GM15510 (cell line): ENCODE data around the gene DGKH.
A peak's percentile ranks its signal among the peaks of the same experiment; 100 is the strongest.

Experiments
- POLR2A ChIP-seq: IDR thresholded peaks from 3 replicates; pipeline ENCODE4 v1.6.1; 2011; ENCODE audit warnings: borderline replicate concordance; ENCODE audit not compliant: insufficient read length; ENCODE audit errors: extremely low read depth

The DGKH gene

DNA sequence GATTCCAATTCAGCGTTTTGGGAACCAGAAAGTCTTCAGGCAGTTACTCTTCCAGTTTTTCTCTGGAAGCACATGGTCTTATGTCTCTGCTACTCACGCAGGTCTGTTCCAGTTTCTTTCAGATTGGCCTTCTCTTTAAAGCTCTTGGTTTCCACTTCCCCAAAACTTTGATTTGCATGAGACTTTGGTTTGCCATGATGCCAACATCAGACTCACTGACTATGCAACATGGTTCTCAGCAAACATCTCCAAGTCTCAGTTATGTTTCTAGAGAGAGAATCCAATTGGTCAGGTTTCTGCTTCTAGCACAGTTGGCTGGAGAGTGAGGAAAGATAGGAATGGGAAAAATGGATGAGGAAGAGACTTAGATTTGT lies 226.6 kb downstream of the DGKH start:
- TF ChIP-seq POLR2A, result peak; percentile 50

DNA sequence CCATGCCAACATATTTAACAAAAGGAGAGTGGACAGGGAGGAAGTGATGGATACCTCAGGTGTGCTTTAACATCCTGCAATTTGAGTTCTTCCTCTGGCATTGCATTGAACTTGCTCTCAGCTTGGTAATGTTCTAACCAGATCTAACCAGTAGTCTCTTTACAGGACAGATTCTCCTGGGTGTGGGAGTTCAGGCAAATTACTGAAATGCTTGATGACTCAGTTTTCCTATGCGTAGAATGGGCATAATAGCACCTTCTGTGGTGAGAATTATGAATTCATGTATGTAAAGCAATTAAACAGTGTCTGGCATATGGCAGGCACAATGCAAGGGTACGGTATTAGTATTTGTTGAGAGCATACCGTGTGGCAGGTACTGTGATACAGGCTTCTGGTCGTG lies 227.1 kb downstream of the DGKH start:
- TF ChIP-seq POLR2A, result no peak

DNA sequence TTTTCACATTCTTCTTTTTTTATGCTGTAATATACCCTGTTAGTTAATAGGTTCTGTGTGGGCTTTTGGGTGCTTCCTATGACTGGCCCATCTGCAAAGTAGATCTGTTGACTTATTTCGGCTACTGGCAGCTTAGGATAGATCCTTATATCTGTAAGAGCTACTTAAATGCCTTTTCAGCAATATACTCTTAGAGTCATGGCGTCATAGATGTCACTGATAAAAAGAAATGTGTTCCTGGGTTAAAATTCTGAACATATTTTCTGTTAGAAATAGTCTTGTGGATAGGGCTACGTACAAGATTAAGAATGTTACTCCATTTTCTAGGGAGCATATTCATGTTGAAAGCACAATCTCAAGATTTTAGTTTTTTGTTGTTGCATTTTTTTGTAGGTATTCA lies 228.2 kb downstream of the DGKH start:
- no peak for TF ChIP-seq POLR2A

DNA sequence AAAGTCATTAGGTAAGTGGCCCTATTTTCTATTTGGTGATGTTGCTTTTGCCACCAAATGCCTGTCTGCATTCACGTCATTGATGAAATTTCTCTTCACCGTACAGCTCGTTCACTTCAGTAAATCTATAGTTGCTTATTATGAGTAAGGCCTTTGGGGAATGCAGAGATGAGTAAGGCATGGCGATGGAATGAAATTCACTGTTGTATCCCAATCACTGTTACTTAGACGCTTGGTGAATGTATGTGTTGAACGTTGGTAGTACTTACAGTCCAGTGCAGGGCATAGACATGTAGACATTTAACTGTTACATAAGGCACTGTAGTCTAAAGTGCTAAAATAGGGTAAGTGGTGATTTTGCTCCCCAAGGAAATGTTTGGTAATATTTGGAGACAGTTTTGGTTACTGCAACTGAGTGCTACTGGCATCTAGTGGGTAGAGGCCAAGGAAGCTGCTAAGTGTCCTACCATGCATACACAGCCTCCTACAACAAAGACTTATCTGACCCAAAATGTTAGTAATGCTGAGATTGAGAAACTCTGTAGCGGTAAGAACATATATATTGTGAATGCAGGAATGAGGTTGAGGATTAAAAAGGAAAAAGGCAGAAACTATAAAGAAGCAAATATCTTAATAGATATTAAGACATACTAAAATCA lies 229.3 kb downstream of the DGKH start:
- no peak for TF ChIP-seq POLR2A

DNA sequence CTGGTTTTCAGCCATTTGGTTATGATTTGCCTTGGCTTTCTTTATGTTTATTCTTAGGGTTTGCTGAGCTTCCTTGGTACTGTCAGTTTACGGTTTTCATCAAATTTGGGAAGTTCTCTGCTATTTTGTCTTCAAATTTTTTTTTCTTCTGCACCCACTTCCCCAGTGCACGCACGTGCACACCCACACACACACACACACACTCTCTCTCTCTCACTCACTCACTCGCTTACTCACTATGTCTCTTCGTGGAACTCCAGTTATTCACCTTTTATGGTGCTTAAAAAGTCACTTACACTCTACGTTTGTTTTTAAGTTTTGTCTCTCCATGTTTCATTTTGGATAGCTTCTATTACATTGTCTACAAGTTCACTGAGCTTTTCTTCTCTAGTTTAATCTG lies 230.6 kb downstream of the DGKH start:
- no peak for TF ChIP-seq POLR2A

DNA sequence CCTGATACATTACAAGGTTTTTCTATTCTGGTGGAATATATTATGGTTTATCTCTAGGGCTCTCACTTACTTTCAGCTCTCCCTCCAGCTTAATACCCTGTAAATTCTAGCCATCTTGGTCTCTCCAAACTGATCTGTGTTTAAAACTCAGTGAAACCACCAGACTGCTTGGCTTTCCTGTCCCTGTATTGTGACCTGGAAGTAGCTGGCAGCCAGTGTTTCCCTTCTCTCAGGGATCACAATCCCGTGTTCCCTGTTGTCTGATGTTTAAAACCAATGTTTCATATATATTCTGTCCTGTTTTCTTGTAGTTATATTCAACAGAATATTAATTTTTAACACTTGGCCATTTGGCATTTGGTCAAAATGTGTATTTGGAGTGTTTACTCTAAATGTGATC lies 231.5 kb downstream of the DGKH start:
- no peak for TF ChIP-seq POLR2A

DNA sequence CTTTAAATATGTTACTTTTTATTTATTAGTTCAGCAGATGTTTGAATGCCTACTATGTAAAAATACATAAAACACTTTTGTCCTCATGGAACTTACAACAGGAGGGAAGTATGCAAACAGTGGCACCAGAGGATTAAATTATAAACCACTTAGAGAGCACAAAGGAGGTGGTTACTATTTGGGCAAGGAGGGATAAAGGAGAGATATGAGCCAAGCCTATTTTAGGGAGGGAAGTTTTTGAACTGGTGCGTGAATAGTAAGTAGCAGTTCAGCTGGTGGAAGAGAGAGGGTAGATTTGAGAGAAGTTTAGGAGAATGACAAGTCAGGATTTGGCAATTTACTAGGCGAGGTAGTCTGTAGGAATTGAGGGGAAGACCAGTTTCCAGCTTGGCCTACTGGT lies 232.1 kb downstream of the DGKH start:
- TF ChIP-seq POLR2A, result no peak

DNA sequence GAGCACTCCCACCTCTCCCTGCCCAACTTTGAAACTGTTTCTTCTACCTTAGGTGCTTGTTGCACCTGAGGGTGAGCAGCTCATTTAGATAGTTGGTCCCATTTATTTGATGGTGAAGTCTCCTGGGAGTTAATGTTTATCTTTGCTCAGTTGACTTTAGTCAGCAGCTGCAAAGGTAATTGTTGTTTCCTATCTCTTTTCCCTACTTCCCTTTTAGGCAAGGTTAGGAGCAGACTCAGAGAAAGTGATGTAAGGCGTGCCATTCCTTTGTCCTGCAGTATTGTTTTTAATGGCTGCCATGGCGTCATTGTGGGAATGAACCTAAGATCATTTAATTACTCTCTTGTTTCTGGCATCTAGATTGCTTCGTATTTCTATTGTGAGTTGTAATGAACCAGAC lies 235.1 kb downstream of the DGKH start:
- no peak for TF ChIP-seq POLR2A

DNA sequence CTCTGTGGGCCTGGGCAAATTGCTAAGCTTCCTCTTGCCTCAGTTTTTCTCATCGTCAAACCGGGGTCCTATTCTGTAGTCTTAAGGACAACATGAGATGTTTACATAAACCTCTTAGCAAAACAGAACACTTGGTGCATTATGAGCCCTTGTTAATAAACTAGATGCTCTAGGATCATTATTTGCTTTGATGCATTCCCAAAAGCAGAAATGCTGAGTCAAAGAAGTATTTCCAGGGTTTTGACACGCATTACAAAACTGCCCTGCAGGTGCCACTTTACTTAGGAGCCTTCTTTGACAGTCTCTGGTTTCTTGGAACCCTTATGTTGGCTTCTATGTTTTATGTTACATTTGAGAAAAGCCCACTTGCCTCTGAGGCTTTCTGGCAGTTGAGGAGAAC lies 235.6 kb downstream of the DGKH start:
- no peak for TF ChIP-seq POLR2A
